ENCODE measurements around the gene SH3PXD2A. TPM values are rescaled to one million over a fixed set of nuclear protein-coding genes. Genes with fewer than 3 reads are reported as not detected.

Gene SH3PXD2A
- total RNA-seq, 1 experiment from 2014 or later, result 13.2 TPM

DNA sequence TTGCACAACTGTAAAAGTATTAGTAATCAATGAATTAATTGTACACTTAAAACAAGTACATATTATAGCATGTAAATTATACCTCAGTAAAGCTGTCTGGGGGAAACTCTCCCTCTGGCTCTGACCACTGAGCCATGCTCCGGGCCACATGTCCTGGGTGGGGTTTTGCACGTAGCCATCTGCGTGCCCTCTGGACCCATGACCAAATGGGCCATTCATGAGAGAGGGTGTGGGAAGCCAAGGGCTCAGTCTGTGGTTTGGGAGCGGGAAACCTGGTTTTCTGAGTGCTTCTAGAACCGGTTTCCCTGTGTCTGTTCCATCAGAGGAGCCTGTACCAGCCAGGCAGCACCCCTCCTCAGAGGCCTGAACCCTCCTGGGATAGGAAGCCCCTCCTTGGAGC is 143.2 kb downstream of the SH3PXD2A start:
- no peaks in the 10 kb centered on the region for H3K27me3 Mint-ChIP-seq (ENCODE audit: insufficient read depth, unreplicated experiment)
- H3K27ac Mint-ChIP-seq (ENCODE audit: low read depth, unreplicated experiment), result no peak overlapping the region
- no peak overlapping the region for H3K4me3 Mint-ChIP-seq (ENCODE audit: unreplicated experiment)
- H3K36me3 Mint-ChIP-seq (ENCODE audit: insufficient read depth, unreplicated experiment), result no peaks in the 10 kb centered on the region
- CTCF ChIA-PET, result interaction anchor here (0.5 to 10.7 kb wide), 43 partner anchors 9 to 763 kb away, joined by 3 to 203 read pairs (median 4); partner anchors contain the start of gene SH3PXD2A
- POLR2A ChIA-PET, result interaction anchor here (0.7 to 3.4 kb wide), 6 partner anchors 150 to 188 kb away, joined by 3 to 18 read pairs (median 6); no protein-coding TSS in a partner anchor
- BruUV-seq (replicated peaks), result no TSS peak
- intact Hi-C loops (cut with micrococcal nuclease), result loop anchor here (2.0 to 10.0 kb wide), 3 partner anchors 63 to 411 kb away; partner anchors contain the start of gene SFR1
- no peak for DNase-seq (ENCODE audit: unreplicated experiment)
- peaks cover 29% of the 10 kb centered on the region for H3K4me1 Mint-ChIP-seq (ENCODE audit: insufficient read depth, unreplicated experiment)
- TF ChIP-seq, protein P1, sequence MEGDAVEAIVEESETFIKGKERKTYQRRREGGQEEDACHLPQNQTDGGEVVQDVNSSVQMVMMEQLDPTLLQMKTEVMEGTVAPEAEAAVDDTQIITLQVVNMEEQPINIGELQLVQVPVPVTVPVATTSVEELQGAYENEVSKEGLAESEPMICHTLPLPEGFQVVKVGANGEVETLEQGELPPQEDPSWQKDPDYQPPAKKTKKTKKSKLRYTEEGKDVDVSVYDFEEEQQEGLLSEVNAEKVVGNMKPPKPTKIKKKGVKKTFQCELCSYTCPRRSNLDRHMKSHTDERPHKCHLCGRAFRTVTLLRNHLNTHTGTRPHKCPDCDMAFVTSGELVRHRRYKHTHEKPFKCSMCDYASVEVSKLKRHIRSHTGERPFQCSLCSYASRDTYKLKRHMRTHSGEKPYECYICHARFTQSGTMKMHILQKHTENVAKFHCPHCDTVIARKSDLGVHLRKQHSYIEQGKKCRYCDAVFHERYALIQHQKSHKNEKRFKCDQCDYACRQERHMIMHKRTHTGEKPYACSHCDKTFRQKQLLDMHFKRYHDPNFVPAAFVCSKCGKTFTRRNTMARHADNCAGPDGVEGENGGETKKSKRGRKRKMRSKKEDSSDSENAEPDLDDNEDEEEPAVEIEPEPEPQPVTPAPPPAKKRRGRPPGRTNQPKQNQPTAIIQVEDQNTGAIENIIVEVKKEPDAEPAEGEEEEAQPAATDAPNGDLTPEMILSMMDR (IDR thresholded peaks at IDR 0.05; ENCODE audit: unreplicated experiment), result no peak
- no peaks in the 10 kb centered on the region for H3K9me3 Mint-ChIP-seq (ENCODE audit: unreplicated experiment)

DNA sequence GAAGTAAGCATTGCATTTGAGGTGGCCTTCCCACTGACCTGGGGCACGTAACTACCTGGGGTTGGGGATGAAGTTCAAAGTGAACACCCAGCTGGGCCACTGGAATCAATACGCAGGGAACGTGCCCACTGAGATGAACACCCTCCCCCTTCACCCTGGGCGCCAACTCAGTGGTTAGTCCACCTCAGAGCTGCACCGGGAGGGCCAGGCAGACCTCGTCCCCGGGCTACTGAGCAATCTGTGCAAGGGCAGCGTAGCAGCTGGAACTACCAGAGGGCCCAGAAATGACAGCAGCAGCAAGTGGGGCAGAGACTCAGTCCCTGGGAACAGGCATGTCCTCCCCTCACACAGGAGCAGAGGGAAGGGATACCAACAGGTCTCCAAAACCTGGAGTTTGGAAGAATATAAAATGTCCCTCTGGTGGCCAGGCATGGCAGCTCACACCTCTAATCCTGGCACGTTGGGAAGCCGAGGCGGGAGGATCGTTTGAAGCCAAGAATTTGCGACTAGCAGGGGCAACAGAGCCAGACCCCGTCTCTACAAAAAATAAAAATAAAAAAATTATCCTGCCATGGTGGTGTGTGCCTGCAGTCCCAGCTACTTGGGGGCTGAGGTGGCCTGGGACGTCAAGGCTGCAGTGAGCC is 143.9 kb downstream of the SH3PXD2A start:
- Mint-ChIP-seq H3K27ac (ENCODE audit: low read depth, unreplicated experiment) (no peak overlapping the region), H3K4me1 (ENCODE audit: insufficient read depth, unreplicated experiment) (peaks cover 27% of the 10 kb centered on the region), H3K4me3 (ENCODE audit: unreplicated experiment) (no peak overlapping the region), H3K36me3 (ENCODE audit: insufficient read depth, unreplicated experiment) (no peaks in the 10 kb centered on the region), H3K9me3 (ENCODE audit: unreplicated experiment) (no peaks in the 10 kb centered on the region), H3K27me3 (ENCODE audit: insufficient read depth, unreplicated experiment) (no peaks in the 10 kb centered on the region)
- intact Hi-C loops (cut with micrococcal nuclease), result loop anchor here (10.0 kb wide), 2 partner anchors 63 to 303 kb away; no protein-coding TSS in a partner anchor
- no TSS peak for BruUV-seq (replicated peaks)
- TF ChIP-seq, protein P1 (IDR thresholded peaks at IDR 0.05; ENCODE audit: unreplicated experiment), result no peak
- CTCF ChIA-PET, result interaction anchor here (0.5 to 10.7 kb wide), 18 partner anchors 10 to 499 kb away, joined by 3 to 203 read pairs (median 6); partner anchors contain the start of gene SH3PXD2A
- DNase-seq (ENCODE audit: unreplicated experiment), result no peak
- POLR2A ChIA-PET, result interaction anchor here (0.6 to 3.4 kb wide), 6 partner anchors 81 to 205 kb away, joined by 3 to 18 read pairs (median 3); no protein-coding TSS in a partner anchor

DNA sequence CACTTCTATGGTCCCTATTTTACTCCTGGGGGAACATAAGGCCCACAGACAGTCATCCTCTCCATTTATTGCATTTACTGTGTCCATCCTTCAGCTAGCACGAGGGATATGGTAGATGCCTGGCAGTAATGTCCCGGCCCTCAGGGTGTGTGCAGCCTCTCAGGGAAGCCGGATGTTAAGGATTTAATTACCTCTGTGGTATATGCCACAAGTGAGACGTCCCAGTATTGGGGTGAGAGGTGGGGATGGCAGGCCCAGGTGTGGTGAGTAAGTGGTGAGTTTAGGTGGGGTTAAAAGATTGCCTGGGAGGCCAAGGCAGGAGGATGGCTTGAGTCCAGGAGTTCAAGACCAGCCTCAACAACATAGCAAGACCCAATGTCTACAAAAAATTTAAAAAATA is 144.9 kb downstream of the SH3PXD2A start:
- no peaks in the 10 kb centered on the region for H3K27me3 Mint-ChIP-seq (ENCODE audit: insufficient read depth, unreplicated experiment)
- no peak for DNase-seq (ENCODE audit: unreplicated experiment)
- H3K27ac Mint-ChIP-seq (ENCODE audit: low read depth, unreplicated experiment), result peak overlapping the region; percentile 83
- no peak overlapping the region for H3K4me3 Mint-ChIP-seq (ENCODE audit: unreplicated experiment)
- H3K9me3 Mint-ChIP-seq (ENCODE audit: unreplicated experiment), result no peaks in the 10 kb centered on the region
- ChIA-PET CTCF (interaction anchor here (0.6 to 10.7 kb wide), 12 partner anchors 12 to 174 kb away, joined by 3 to 203 read pairs (median 4); partner anchors contain the start of gene SH3PXD2A), POLR2A (interaction anchor here (0.6 to 3.4 kb wide), 5 partner anchors 10 to 182 kb away, joined by 3 to 18 read pairs (median 3); no protein-coding TSS in a partner anchor)
- no TSS peak for BruUV-seq (replicated peaks)
- no peaks in the 10 kb centered on the region for H3K36me3 Mint-ChIP-seq (ENCODE audit: insufficient read depth, unreplicated experiment)
- intact Hi-C loops (cut with micrococcal nuclease), result loop anchor here (10.0 kb wide), 2 partner anchors 64 to 304 kb away; no protein-coding TSS in a partner anchor
- TF ChIP-seq, protein P1 (IDR thresholded peaks at IDR 0.05; ENCODE audit: unreplicated experiment), result no peak
- peaks cover 22% of the 10 kb centered on the region for H3K4me1 Mint-ChIP-seq (ENCODE audit: insufficient read depth, unreplicated experiment)

DNA sequence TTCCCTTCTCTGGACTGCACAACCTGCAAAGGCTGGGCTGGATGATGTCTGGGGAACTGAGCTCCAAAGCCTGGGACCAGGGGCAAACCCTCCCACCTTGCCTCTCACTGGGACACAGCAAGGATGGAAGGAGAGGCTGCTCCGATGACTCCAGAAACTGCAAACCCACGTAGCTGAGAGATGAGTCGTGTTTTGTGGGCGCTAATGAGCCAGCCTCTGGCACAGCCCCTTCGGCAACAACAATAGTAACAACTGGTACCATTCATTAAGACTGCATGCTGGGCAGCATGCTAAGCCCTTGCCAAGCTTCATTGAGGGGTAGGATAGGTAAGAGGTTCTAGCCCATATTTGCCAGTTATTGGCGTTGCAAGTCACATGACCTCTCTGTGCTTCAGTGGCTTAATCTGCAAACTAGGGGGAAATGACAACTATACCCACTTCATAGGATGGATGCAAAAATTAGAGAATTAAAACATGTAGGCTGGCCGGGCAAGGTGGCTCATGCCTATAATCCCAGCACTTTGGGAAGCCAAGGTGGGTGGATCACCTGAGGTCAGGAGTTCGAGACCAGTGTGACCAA is 145.9 kb downstream of the SH3PXD2A start:
- DNase-seq (ENCODE audit: unreplicated experiment), result peak; percentile 29
- Mint-ChIP-seq H3K9me3 (ENCODE audit: unreplicated experiment) (no peaks in the 10 kb centered on the region), H3K36me3 (ENCODE audit: insufficient read depth, unreplicated experiment) (no peaks in the 10 kb centered on the region), H3K4me3 (ENCODE audit: unreplicated experiment) (no peak overlapping the region), H3K27me3 (ENCODE audit: insufficient read depth, unreplicated experiment) (no peaks in the 10 kb centered on the region), H3K4me1 (ENCODE audit: insufficient read depth, unreplicated experiment) (peaks cover 17% of the 10 kb centered on the region), H3K27ac (ENCODE audit: low read depth, unreplicated experiment) (no peak overlapping the region)
- BruUV-seq (replicated peaks), result no TSS peak
- intact Hi-C loops (cut with micrococcal nuclease), result no loop called here
- CTCF ChIA-PET, result interaction anchor here (0.6 to 10.7 kb wide), 6 partner anchors 23 to 175 kb away, joined by 3 to 203 read pairs (median 5); partner anchors contain the start of gene SH3PXD2A
- TF ChIP-seq, protein P1 (IDR thresholded peaks at IDR 0.05; ENCODE audit: unreplicated experiment), result no peak
- POLR2A ChIA-PET, result interaction anchor here (0.7 to 1.2 kb wide), 3 partner anchors 9 to 176 kb away, joined by 3 to 4 read pairs (median 4); no protein-coding TSS in a partner anchor

Data from MCF 10A (cell line).